ENCODE measurements around the gene ALK.

ALK gene

GRCh38 chr2:29215739-29216608 lies 705.4 kb downstream of the ALK start:
- no peak for DNase-seq

DNA sequence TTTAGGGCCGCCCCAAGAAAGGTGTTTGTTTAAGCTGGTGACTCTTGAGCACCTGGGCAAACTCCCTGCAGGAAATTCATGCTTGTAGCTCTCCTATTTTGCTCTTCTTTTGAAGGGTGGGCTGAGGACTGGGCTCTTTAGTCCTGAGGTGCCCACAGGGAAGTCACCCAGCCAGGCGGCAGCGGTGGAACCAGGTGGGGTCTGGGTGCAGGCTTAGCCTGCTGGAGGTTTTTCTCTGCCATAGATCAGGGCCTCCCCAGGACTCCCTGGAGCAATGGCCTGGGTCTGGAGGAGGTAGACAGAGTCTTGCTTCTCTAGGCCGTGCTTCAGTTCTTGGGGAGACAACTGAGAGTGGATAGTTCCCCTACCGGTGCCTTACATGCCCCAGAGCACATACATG lies 706.3 kb downstream of the ALK start:
- no peak for DNase-seq

DNA sequence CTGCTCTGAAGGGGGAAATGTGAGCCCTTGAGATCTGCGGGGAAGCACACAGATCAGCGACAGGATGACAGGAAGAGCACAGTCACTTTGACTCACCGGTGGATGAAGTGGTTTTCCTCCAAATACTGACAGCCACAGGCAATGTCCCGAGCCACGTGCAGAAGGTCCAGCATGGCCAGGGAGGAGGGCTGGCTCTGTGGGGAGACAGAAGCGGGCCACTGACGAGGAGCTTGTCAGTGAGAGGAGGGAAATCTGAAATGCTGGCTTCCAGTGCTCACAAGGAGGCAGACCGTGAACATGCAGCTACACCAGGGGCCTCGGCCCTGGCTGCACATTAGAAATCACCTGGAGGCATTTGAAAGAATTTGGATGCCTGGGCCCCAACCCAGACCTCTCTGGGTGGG lies 707.5 kb downstream of the ALK start:
- DNase-seq, result no peak

- no peak for DNase-seq
These were observed 709.4 kb downstream of the ALK start for GRCh38 chr2:29212009-29212408.

DNA sequence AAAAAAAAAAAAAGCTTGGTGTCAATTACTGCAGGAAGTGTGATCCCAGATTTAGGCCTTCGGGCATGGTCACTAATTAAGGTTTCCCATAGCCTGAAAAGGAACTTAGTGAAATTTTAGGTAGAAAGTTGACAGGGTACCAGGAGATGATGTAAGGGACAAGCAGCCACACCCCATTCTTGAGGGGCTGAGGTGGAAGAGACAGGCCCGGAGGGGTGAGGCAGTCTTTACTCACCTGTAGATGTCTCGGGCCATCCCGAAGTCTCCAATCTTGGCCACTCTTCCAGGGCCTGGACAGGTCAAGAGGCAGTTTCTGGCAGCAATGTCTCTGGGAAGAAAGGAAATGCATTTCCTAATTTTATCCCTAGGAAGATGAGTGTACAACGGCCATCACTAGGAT lies 711.8 kb downstream of the ALK start:
- DNase-seq, result no peak

DNA sequence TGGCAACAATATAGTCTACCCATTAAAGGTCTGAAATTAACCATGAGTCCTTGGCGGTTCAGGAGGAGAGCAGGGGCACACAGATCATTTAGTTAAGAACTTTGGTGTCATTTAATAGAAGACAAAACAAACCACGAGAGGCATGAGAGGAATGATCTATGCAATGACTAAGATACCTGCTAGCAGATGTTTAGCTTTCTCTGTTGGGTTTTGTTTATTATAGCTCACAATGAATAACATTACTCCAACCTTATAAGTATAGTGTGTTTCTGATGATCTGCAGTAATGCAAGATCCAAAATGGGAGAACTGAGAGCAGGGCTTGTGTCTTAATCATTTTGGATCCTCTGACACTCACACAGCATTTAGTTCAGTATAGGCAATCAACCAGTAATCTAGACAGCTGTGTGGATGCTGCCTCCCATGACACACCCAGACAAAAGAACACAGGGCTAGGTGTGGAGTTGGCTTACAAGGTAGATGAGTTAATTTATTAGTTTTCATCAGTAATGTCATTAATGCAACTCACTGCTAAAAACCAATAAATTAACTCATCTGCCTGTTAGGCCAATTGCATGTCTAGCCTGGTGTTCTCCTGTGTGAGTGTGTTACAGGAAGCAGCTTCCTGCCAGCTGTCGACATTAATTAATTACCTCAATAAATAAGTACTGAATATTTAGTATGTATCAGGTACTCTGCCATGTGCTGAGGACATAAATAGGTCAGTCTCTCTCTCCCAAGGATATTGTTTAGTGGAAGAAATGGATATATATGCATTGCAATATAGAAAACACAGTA lies 713.8 kb downstream of the ALK start:
- no peak for DNase-seq

- no peak for DNase-seq
These were observed 714.4 kb downstream of the ALK start for GRCh38 chr2:29206941-29207340.

GRCh38 chr2:29202819-29203495 lies 718.4 kb downstream of the ALK start:
- no peak for DNase-seq

DNA sequence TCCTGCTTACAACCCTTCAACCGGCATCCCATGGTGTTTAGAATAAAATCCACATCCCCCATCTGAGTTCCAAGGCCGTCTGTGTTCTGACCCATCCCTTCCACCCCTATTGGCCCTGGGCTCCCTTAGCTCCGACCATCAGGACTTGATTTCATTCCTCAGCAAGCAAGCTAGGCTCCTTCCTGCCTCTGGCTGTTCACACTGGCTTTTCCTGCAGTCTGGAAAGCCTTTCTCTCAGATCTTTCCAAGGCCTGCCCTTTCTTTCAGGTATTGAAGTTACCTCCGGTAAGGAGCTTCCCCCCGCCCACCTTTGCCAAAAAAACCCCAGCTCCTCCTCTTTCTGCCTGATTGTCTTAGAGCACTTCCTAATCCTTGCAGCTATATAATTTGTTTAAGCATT lies 719.4 kb downstream of the ALK start:
- no peak for DNase-seq

GRCh38 chr2:29196792-29197788 lies 724.3 kb downstream of the ALK start:
- peak; percentile 76 for DNase-seq

- no peak for DNase-seq
These were observed 725.6 kb downstream of the ALK start for GRCh38 chr2:29195796-29196195.

DNA sequence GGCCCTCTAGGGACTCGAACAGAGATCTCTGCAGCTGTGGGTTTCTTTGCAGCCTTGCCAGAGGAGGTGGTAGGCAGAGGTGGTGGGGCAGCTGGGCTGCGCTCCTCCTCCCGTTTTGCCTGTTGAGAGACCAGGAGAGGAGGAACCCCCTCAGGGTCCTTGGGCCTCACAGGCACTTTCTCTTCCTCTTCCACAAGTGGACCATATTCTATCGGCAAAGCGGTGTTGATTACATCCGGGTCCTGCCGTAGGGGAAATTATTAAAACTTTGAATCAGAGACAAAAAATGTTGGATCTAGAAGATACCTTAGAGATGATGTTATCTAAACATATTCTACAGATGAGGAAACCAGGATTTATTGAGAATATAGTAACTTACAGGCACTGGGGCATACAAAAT lies 727.7 kb downstream of the ALK start:
- no peak for DNase-seq

GRCh38 chr2:29193111-29193510 lies 728.3 kb downstream of the ALK start:
- DNase-seq, result no peak

DNA sequence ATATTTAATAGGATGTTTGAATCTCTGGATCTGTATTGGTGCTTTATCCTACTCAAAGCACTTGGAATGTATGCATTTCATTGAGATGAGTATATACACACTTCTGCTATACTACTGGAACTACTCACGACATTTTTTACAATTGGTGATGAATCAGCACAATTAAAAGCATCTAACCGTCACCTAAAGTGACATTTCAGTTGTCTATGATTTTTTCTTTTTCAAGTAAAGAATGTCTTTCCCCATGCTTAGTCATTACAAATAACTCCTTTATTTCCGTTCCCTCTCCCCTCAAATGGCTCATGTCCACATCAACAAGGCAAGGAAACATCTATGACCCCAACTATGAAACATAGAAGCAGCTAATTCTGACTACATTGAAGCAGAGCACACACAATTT lies 728.9 kb downstream of the ALK start:
- DNase-seq, result no peak

DNA sequence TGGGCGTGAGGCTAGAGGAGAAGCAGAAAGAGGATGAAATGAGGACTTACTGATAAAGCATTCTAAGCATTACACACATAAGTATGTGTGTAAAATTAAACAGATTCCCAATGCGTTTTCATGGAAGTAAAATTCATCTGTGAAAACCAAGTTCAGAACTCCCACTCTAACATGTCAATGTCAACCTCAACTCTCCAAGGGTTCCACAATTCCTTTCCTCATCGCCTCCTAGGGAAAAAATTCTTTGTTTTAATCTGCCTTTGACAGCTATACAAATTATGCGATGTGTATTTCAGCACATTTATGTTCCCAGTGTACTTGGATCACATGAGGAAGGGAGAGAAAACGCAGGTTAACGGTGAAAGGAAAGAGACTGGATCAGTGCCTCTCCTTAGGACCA lies 729.6 kb downstream of the ALK start:
- DNase-seq, result no peak

DNA sequence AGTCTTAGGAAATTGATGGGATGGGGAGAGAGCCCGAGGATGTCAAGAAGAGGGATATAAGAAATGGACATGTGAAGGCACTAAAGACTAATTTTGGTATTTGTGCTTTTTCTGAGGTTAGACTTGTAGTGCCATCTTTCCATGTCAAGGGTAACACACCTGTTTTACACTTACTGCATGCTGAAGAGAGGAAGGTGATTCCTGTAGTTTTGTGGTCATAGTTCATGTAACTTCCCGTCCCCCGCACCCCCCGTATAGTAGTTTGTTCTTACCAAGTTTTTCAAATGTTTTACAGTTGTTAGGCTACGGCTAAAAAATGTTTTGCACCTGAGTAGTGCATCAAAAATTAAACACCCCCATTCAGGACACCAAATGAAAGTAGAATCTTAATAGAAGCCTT lies 732.3 kb downstream of the ALK start:
- no peak for DNase-seq

DNA sequence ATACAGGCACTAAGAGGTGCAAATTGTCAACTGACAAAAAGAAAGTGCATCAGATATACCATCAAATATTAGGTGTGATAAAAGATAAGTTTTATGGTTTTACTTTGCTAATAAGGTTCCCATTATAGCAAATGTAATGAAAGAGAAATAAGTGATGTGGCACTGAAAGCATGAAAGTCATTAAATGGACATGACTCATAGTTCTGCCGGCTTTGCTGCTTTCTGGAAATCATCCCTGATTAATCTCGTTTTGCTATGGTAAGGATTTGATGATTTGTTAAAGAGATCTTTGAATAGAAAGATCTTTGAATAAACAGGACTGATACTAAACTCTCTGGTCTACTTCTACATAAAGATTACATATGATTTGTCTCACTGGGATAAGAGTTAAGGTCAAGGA lies 733.5 kb downstream of the ALK start:
- DNase-seq, result no peak

- no peak for DNase-seq
These were observed 734.6 kb downstream of the ALK start for GRCh38 chr2:29186817-29187216.

DNA sequence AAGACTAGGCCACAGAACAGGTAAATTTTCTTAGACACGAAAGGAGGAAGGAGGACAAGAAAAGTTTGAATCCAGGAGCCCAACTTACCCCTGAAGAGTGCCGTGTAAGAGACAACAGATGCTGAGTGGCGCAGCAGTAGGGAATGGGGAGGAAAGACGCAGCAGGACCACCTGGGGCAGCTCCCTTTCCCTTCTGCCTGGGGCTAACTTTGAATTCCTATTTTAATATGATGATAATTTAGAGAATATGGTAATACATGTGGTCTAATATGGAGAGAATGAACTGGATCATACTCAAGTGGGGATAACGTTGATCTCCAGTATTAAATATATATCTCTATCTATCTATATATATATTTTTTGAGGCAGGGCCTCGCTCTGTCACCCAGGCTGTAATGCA lies 736.9 kb downstream of the ALK start:
- no peak for DNase-seq

DNA sequence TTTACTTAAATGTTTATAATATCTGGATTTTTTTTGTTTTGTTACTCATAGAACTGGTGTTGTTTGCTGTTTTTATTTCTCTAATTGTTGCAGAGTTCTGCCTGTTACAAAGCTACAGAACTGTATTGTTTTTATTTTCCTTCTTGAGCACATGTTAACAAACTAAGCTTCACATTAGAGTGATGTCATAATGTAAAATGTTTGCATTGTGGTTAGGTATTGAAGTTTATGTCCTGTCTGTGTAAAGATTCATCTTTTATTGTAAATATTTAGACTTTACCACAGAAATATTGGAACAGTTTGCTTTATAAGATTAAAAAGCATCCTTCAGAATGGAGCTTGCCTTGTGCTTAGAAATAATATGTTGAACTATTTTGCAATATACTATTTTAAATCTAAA lies 738.5 kb downstream of the ALK start:
- no peak for DNase-seq

- no peak for DNase-seq
These were observed 739.1 kb downstream of the ALK start for GRCh38 chr2:29182334-29182733.

- no peak for DNase-seq
These were observed 746.0 kb downstream of the ALK start for GRCh38 chr2:29175338-29175737.

Data from activated CD4-positive, CD25-positive, alpha-beta regulatory T cell treated with anti-CD3 and anti-CD28 coated beads, Interleukin-2, amount 50 U/mL, for 72 hours (primary cell).